ENCODE results near the gene EXT2.
A peak's percentile ranks its signal among the peaks of the same experiment; 100 is the strongest.

Gene EXT2

DNA sequence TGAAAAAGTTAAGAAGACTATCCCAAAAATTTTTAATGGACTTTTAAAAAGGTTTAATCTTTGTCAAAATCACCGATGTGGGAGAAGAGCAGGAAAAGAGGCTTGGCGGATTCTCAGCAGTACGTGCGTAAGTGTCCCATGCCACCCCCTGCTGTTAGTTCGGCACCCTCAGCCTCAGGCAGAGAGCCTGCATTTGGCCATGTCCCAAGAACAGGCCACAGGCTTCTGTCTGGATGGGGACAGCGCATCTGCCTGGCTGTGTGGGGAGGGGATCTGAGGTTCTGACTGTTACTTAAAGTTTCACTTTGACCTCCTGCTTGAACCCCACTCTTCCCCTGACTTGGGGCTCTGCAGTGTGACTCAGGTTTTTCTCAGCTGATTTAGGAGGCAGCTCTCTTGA, 35.3 kb downstream of the EXT2 start:
- DNase-seq (ENCODE audit: insufficient read length, low spot score) = no peak
- no peak for FAIRE-seq
- no peak for TF ChIP-seq POLR2A (IDR thresholded peaks at IDR 0.05; ENCODE audit: low read depth, low read length)

DNA sequence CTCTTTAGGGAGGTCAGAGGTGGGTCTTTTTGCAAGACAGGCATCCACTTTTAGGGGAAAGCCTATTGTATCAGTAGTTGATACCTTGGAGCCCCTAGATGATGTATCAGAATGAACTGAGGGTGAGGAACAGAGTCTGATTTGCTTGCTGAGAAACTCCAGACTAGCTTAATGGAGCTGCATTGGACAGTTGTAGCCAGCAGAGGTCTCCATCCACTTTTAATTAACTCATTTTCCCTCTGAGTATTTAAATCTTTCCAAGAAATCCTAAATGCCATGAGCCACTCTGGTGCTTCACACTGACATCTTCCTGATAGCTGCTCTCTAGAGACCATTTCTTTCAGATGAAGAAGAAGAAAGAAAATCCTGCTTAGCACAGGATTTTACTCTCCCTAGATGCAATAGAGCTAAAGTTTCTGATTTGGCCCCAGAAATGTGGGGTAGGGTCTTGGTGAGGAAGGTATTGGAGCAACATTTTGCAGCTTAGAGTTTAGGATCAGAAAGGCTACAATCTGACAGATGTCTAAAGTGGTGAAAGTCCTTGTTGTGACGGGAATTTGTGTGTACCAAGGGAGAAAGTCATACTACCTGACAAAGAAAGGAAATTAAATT, 38.0 kb downstream of the EXT2 start:
- FAIRE-seq (peak; percentile 60), DNase-seq (ENCODE audit: insufficient read length, low spot score) (peak; percentile 20)
- TF ChIP-seq POLR2A (IDR thresholded peaks at IDR 0.05; ENCODE audit: low read depth, low read length) = no peak

DNA sequence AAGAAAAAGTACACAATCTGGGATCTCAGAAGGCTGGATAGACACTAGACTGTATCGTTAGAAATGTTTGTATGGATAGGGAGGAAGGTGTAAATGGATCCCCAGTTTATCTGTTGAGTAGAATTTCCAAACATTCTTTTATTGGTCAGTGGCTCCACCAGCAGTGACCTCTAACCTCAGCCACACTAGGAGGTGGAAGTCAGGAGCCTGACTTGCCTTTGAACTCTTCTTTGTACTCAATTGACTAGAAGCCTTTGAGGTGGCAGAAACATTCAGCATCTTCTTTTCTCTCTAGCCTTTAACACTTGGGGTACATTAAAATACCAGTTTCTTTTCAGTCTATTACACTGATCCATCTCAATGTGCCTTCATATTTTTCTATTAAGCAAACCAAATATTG, 39.1 kb downstream of the EXT2 start:
- TF ChIP-seq POLR2A (IDR thresholded peaks at IDR 0.05; ENCODE audit: low read depth, low read length) = no peak
- FAIRE-seq (no peak), DNase-seq (ENCODE audit: insufficient read length, low spot score) (no peak)

DNA sequence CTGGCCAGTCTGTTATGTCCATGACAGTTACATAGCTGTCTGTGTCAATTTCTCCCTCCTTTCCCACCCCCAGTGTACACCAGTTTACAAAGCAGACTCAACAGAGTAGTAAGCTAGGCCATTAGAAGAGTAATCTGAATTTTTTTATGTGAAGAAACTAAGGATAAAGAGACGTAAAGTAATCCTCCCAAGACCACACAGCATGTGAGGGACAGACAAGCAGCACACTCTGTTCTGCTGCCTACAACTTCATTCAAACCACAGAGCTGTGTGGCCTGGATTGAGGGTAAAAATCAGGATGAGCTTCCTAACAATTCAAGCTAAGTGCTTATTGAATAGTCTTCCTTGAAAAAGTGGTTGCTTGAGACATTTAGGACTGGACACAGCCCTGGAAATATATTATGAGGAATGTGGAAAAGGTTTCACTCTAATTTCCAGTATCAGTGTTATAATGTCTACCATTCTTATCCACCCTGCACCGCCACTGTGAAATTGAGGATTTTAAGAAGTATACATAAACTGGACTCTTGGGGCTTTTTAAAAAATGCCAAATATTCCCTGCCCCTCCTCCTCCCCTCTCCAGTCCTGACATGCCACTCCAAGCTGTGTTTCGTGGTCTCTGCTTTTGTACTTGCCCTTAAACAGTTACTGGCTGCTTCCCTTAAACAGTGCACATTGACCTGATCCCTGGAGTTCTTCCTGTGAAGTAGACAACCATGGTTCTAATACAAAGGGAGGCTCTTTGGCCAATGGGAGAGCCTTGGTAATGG, 40.9 kb downstream of the EXT2 start:
- TF ChIP-seq POLR2A (IDR thresholded peaks at IDR 0.05; ENCODE audit: low read depth, low read length) = no peak
- DNase-seq (ENCODE audit: insufficient read length, low spot score) = no peak
- FAIRE-seq = no peak

DNA sequence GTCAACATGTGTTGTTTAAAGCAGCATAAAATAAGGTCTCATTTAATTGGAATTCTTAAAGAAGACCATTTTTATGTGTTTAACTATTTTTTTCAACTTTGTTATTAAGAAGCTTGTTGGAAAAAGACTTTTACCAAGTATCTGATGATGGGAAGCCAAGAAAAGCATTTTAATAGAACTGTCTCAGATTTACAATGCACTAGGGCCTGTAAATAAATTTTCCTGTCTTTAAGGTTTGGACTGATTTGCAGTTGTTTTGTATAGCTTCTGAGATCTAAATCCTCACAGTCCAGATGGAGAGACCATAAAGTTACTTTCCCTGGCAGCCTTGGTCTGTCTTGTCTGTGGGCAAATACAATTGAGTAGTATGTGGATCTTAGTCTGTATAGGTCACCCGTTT, 41.6 kb downstream of the EXT2 start:
- no peak for DNase-seq (ENCODE audit: insufficient read length, low spot score)
- no peak for TF ChIP-seq POLR2A (IDR thresholded peaks at IDR 0.05; ENCODE audit: low read depth, low read length)
- no peak for FAIRE-seq

DNA sequence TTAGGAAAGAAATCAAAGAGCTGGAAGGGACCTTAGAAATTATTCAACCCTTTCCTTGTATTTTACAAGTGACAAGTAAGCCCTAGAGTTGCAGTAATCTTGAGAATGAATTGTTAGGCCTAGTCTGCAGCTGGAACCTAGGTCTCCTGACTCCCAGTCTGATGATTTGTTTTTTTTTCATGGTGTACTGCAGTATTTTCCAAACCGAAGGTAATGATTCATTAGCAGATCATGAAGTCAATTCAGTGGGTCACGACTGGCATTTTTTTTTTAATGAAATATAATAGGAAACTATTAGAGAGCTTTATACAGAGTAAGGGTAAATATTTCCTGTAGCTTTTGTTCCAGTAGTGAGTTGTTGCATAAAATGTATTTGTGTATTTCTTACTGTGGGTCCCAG, 42.8 kb downstream of the EXT2 start:
- DNase-seq (ENCODE audit: insufficient read length, low spot score) (no peak), FAIRE-seq (no peak)
- no peak for TF ChIP-seq POLR2A (IDR thresholded peaks at IDR 0.05; ENCODE audit: low read depth, low read length)

DNA sequence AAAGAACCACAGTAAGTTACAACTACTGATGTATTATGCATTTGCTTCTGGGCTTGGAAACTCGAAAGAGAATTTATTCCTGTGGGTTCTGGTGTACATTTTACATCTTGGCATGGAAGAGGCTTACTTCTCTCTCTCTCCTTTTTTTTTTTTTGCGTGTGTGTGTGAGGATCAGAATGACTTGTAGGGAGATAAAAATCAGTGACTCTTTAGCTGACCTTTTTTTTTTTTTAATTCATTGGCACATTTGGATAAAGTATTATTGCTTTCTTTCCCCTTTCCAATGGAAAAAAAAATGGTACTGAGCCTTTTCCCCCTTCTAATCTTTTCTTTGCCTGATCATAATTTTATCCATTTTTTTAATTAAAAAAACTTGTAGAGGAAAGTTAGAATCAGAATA, 43.5 kb downstream of the EXT2 start:
- TF ChIP-seq POLR2A (IDR thresholded peaks at IDR 0.05; ENCODE audit: low read depth, low read length) = no peak
- FAIRE-seq (no peak), DNase-seq (ENCODE audit: insufficient read length, low spot score) (no peak)

DNA sequence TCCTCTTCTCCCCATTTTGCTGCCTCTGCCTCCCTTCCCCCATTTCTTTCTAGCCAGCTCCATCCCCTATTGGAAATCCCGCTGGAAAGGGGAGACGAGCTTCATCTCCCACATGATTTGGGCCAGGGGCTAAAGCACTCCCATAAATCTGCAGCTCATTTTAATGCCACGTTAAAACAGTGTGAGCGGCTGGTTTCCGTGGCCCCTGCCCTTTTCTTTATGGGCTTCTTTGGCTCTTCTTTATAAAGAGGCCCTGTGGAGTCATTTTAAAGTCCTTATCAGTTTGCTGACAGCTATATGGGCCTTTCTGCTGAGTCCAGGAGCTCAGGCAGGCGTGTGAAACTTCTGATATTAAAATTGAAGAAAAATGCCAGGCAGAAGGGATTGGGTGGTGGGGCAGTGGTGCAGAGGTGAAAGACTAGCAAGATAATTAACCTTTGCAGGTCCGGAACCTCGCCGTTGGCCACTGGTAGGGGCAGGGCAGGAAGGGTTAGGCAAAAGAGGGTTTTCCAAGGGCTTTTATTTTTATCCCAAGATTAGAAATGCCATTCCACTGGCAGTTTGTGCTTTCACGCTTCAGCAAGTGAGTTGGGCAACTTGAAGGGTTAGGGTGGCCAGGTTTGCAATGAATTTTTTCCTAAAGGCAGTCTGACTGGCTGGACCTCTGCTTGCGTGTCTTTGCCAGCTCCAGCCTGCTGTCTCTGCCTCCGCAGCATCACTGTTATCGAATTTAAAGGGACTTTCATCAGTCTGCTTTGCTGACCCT, 44.3 kb downstream of the EXT2 start:
- FAIRE-seq = no peak
- DNase-seq (ENCODE audit: insufficient read length, low spot score) = no peak
- TF ChIP-seq POLR2A (IDR thresholded peaks at IDR 0.05; ENCODE audit: low read depth, low read length) = no peak

DNA sequence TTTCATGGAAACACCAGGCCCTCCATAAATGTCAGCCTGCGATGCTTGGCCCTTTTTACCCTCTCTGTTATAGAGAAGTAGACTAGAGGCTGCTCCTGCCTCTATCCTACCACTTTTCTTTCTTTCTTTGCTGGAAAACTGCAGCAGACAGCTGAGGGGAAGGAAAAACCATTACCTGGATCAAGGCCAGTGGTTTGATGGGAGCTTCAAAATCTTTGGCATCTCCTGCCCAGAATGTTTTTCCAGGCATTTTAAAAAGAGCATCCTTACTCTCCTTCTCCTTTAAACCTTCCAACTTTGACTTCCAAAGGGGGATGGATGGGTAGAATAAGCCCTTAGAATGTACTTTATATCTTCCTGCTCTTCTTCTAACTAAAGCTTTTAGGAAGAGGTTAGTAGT, 44.9 kb downstream of the EXT2 start:
- FAIRE-seq = no peak
- no peak for TF ChIP-seq POLR2A (IDR thresholded peaks at IDR 0.05; ENCODE audit: low read depth, low read length)

DNA sequence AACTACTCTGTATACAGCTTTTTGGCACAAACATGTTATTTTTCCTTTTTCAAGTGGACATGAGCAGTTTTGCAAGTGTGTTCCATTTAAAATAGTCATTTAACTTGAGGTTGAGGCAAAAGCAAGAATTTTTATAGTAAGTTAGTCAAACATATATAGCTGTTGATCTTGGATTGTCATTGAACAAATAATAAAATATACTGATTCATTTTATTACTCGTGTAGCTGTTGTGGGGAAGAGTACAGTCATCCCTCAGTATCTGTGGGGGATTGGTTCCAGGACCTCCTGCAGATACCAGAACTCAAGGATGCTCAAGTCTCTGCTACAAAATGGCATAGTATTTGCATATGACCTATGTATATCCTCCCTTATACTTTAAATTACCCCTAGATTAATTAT, 45.3 kb downstream of the EXT2 start:
- FAIRE-seq (no peak), DNase-seq (ENCODE audit: insufficient read length, low spot score) (no peak)
- TF ChIP-seq POLR2A (IDR thresholded peaks at IDR 0.05; ENCODE audit: low read depth, low read length) = no peak

More for the DNA sequence above, 44.9 kb downstream of the EXT2 start:
- DNase-seq (ENCODE audit: insufficient read length, low spot score) = no peak

DNA sequence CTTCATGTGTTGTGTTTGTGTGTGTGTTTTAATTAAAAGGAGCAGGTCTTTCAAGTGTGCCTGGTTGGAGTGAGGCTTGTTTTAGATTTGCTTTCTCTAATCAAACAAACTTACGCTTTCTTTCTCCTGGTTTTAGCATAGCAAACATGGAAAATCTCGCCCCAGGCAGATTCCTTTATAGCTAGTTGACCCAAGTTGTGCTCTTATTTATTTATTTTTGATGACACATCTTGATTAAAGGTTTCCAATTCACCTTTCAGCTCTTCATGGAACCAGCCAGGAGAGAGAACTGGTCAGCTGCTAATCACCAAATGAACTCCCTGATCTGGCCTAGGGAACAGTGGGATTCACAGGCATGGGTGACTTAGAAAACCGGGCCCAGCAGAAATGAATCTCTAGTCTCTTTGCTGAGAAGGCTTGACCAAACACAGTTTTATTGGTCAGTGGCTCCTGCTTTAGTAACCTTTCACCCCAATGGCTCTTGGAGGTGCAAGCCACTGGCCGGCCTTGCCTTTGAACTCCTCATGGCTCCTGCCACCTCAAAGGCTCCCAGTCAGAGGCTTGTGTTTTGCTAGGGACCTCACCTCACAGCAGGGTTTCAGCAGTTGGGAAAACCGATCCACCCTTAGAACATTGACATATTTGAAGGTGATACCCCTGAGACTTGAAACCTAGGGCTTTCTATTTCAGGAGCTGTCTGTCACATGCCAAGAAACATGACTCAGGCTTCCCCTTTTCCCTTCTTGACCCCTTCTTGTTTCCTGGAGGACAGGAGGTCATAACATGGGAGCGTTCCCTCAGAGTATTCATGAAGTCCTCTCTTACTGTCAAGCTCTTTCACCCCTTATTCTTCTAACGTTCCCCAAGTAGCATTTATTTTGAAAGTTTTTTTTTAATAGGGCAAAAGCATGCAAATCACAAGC, 48.8 kb downstream of the EXT2 start:
- TF ChIP-seq POLR2A (IDR thresholded peaks at IDR 0.05; ENCODE audit: low read depth, low read length) = no peak
- no peak for FAIRE-seq
- no peak for DNase-seq (ENCODE audit: insufficient read length, low spot score)

DNA sequence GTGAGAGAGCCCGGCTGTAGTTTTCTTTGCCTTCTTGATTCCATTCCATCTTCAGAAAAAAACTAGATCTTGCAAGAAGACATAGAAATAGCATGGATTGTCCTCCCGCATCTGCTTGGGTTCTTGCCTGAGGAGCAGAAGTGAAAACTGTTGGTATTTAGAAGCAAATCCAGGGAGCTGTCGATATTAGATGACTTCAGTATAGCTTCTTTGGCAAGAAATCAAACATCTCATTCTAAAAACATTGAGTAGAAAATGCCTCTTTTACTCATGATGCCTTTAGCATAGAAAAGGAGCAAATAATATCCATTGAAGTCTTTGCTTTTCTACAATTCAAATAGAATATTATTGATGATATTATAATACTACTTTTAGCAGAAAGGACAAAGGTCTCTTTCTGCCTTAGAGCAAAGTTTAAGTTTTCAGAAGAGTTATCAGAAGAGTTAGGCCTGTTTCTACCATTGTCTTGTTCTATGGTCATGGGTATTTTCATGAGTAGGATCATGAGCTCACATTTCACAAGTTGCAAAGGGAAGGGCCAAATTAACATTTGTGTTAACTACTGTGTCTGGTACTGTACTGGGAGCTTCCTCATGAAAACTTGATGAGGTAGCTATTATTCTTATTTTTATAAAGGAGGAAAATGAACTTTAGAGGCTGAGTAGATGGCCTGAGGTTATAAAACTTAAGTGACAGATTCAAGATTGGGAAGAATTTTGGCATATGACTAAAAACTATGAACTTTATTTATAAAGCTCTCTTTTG, 49.7 kb downstream of the EXT2 start:
- TF ChIP-seq POLR2A (IDR thresholded peaks at IDR 0.05; ENCODE audit: low read depth, low read length) = no peak
- DNase-seq (ENCODE audit: insufficient read length, low spot score) = no peak
- FAIRE-seq = no peak

DNA sequence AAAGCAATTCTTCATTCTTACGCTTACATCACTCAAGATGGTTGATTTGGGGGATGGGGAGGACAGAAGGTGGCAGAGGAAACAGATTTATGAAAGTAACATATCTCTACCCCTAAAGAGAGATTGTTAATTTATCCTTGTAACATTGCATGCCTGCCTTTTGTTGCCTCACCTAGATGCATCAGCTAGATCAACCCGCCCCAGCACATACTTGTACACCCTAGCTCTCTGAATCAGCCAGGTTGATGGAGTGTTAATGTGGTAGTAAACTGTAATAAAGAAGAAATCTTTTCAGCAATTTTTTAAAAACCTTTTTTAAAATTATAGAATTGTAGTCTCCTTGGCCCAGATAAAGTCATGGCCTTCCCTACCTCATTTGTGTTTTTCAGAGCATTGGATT, 51.5 kb downstream of the EXT2 start:
- no peak for DNase-seq (ENCODE audit: insufficient read length, low spot score)
- FAIRE-seq = no peak
- no peak for TF ChIP-seq POLR2A (IDR thresholded peaks at IDR 0.05; ENCODE audit: low read depth, low read length)

All from H54 (cell line).